MM.1S (cell line): ENCODE data around the gene MICU1.

Experiments used
- DNase-seq: peaks from one replicate; pipeline ENCODE4 v3.0.0-alpha.2; 2015
- H2AFZ ChIP-seq: fragments of 300-600 bp; sonication (generic); 2 replicates; pipeline ENCODE4 v1.6.0; 2016; ENCODE audit warnings: antibody characterized with exemption, low read length
- H3F3A ChIP-seq: fragments of 300-600 bp; sonication (generic); 2 replicates; pipeline ENCODE4 v1.6.1; 2016; ENCODE audit warnings: mild to moderate bottlenecking, antibody characterized with exemption, low read length, moderate library complexity, mixed read lengths; ENCODE audit not compliant: insufficient read depth
- H3K27ac ChIP-seq: fragments of 300-600 bp; sonication (generic); 2 replicates; pipeline ENCODE4 v1.5.1; 2016; ENCODE audit warnings: mild to moderate bottlenecking, low read length
- H3K27me3 ChIP-seq: fragments of 300-600 bp; sonication (generic); replicated peaks from 2 replicates; pipeline ENCODE4 v1.6.0; 2016; ENCODE audit warnings: low read length; ENCODE audit not compliant: insufficient read depth
- H3K36me3 ChIP-seq: fragments of 300-600 bp; sonication (generic); replicated peaks from 2 replicates; pipeline ENCODE4 v1.6.1; 2016; ENCODE audit warnings: mild to moderate bottlenecking, low read length, mixed read lengths; ENCODE audit not compliant: insufficient read depth
- H3K4me1 ChIP-seq: fragments of 300-600 bp; sonication (generic); 2 replicates; pipeline ENCODE4 v1.6.1; 2016; ENCODE audit warnings: low read length, mixed read lengths
- H3K4me2 ChIP-seq: fragments of 300-600 bp; sonication (generic); 2 replicates; pipeline ENCODE4 v1.6.0; 2016; ENCODE audit warnings: low read depth, low read length
- H3K4me3 ChIP-seq: fragments of 300-600 bp; sonication (generic); 2 replicates; pipeline ENCODE4 v1.5.1; 2016; ENCODE audit warnings: low read length, mixed read lengths
- H3K79me2 ChIP-seq: fragments of 300-600 bp; sonication (generic); 2 replicates; pipeline ENCODE4 v1.6.1; 2016; ENCODE audit warnings: mixed run types, low read length, mixed read lengths
- H3K9ac ChIP-seq: fragments of 300-600 bp; sonication (generic); 2 replicates; pipeline ENCODE4 v1.6.1; 2016; ENCODE audit warnings: low read length, mixed read lengths
- H3K9me2 ChIP-seq: fragments of 300-600 bp; sonication (generic); replicated peaks from 2 replicates; pipeline ENCODE4 v1.6.1; 2016; ENCODE audit warnings: mild to moderate bottlenecking, low read length, mixed read lengths; ENCODE audit not compliant: insufficient read depth
- H3K9me3 ChIP-seq: fragments of 300-600 bp; sonication (generic); replicated peaks from 2 replicates; pipeline ENCODE4 v1.6.1; 2016; ENCODE audit warnings: mild to moderate bottlenecking, low read length, mixed read lengths; ENCODE audit not compliant: insufficient read depth
- H4K20me1 ChIP-seq: fragments of 300-600 bp; sonication (generic); 2 replicates; pipeline ENCODE4 v1.6.1; 2016; ENCODE audit warnings: mild to moderate bottlenecking, low read length, moderate library complexity, mixed read lengths; ENCODE audit not compliant: insufficient read depth
- CTCF ChIP-seq: fragments of 300-600 bp; sonication (generic); IDR thresholded peaks from 2 replicates; pipeline ENCODE4 v1.5.1; 2016; ENCODE audit warnings: antibody characterized with exemption, low read length, mixed read lengths
- EZH2 ChIP-seq: fragments of 300-600 bp; sonication (generic); optimal IDR thresholded peaks from 2 replicates; pipeline ENCODE3; 2017; ENCODE audit warnings: low read depth, mild to moderate bottlenecking, antibody characterized with exemption, low read length, mixed read lengths
- EZH2phosphoT487 ChIP-seq: fragments of 300-600 bp; sonication (generic); IDR thresholded peaks from 2 replicates; pipeline ENCODE4 v1.6.1; 2018; ENCODE audit warnings: antibody characterized with exemption, low read length

The MICU1 gene

GRCh38 chr10:72353028-72353964 lies 272.6 kb downstream of the MICU1 start:
- TF ChIP-seq CTCF (no peak), EZH2 (no peak), EZH2phosphoT487 (no peak)
- no peaks in the 10 kb centered on the region for H3K9me2 ChIP-seq
- H3K9ac ChIP-seq: peak overlapping the region; percentile 97
- no peaks in the 10 kb centered on the region for H4K20me1 ChIP-seq
- peak overlapping the region; percentile 83; the same call in 1 of the 2 replicates for H2AFZ ChIP-seq
- peak overlapping the region; percentile 95 for H3K4me3 ChIP-seq
- H3K9me3 ChIP-seq: no peaks in the 10 kb centered on the region
- H3K36me3 ChIP-seq: no peaks in the 10 kb centered on the region; the same call in 1 of the 2 replicates
- H3K79me2 ChIP-seq: peaks cover 57% of the 10 kb centered on the region
- no peaks in the 10 kb centered on the region for H3F3A ChIP-seq
- H3K4me2 ChIP-seq: peak overlapping the region; percentile 86
- no peak for DNase-seq
- H3K4me1 ChIP-seq: peaks cover 6% of the 10 kb centered on the region
- H3K27ac ChIP-seq: peak overlapping the region; percentile 90; the same call in 1 of the 2 replicates
- no peaks in the 10 kb centered on the region for H3K27me3 ChIP-seq

GRCh38 chr10:72351479-72351878 lies 274.4 kb downstream of the MICU1 start:
- Histone ChIP-seq H3K4me1 (peaks cover 6% of the 10 kb centered on the region), H4K20me1 (no peaks in the 10 kb centered on the region)
- no peak for DNase-seq

GRCh38 chr10:72349438-72349837 lies 276.4 kb downstream of the MICU1 start:
- no peak overlapping the region for H3K27ac ChIP-seq
- no peaks in the 10 kb centered on the region for H3F3A ChIP-seq
- no peak for TF ChIP-seq CTCF
- no peak for TF ChIP-seq EZH2
- TF ChIP-seq EZH2phosphoT487: no peak
- no peaks in the 10 kb centered on the region for H3K27me3 ChIP-seq
- no peak overlapping the region for H2AFZ ChIP-seq
- no peak overlapping the region for H3K9ac ChIP-seq
- no peak overlapping the region for H3K4me2 ChIP-seq
- no peaks in the 10 kb centered on the region for H3K9me2 ChIP-seq
- H3K79me2 ChIP-seq: peaks cover 60% of the 10 kb centered on the region
- H3K4me1 ChIP-seq: peaks cover 6% of the 10 kb centered on the region
- DNase-seq: no peak
- no peak overlapping the region for H3K4me3 ChIP-seq
- H4K20me1 ChIP-seq: no peaks in the 10 kb centered on the region
- H3K9me3 ChIP-seq: no peaks in the 10 kb centered on the region
- no peaks in the 10 kb centered on the region; the same call in 1 of the 2 replicates for H3K36me3 ChIP-seq

More at GRCh38 chr10:72351479-72351878, 274.4 kb downstream of the MICU1 start:
- peaks cover 60% of the 10 kb centered on the region for H3K79me2 ChIP-seq
- no peaks in the 10 kb centered on the region for H3K27me3 ChIP-seq
- no peaks in the 10 kb centered on the region for H3K9me3 ChIP-seq
- H3K4me3 ChIP-seq: no peak overlapping the region
- no peak for TF ChIP-seq EZH2phosphoT487
- TF ChIP-seq CTCF: no peak
- no peaks in the 10 kb centered on the region for H3K9me2 ChIP-seq
- H3K9ac ChIP-seq: no peak overlapping the region
- no peak overlapping the region for H3K27ac ChIP-seq
- H2AFZ ChIP-seq: no peak overlapping the region
- H3K36me3 ChIP-seq: no peaks in the 10 kb centered on the region; the same call in 1 of the 2 replicates
- H3K4me2 ChIP-seq: no peak overlapping the region
- H3F3A ChIP-seq: no peaks in the 10 kb centered on the region
